ENCODE results near the gene TEX36. TPM values are rescaled to one million over a fixed set of nuclear protein-coding genes. Genes with fewer than 3 reads are reported as not detected.

TEX36 gene
- total and polyA plus RNA-seq, 2 of the 13 experiments (the other 11 are each of a cell fraction or from before 2014, with no cell fraction given) = not detected

DNA sequence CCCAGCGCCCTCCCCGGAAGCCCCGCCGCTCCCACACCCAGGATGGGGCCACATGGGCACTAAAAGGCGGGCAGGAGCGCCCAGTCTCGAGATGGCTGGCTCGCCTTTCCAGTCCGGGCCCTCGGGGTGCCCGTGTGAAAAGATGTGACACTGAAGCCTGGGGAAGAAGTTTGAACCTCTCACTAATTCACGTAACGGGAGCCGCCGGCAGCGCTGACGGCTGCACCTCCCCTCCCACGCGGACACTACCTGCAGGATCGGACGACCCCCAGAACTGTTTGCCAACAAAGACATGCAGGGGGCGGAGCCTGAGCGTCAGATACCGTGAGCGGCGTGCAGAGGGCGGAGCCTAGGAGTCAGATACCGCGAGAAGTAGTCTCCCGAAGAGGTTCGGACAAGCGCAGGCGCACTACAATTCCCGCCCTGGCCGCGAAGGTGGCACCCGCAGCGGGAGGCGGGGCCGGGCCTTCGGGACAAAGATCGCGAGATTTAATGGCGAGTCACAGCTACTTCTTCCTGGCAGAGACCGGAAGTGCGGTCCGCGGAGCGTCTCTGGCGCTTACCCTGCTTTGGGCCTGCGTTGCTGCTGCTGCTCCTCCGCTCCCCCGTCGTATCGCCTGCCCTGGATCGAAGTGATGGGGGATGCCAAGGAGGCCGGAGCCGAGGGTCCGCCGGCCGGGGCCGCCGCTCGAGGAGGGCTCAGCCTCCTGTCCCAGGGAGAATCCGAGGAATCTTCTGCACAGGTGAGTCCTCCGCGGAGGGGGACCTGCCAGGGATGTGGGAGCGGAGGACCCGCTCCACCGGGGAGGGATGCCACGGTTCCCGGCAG is 36.4 kb upstream of the TEX36 start, which contains the start of gene EDRF1 (continued):
- TF ChIP-seq, protein P1, sequence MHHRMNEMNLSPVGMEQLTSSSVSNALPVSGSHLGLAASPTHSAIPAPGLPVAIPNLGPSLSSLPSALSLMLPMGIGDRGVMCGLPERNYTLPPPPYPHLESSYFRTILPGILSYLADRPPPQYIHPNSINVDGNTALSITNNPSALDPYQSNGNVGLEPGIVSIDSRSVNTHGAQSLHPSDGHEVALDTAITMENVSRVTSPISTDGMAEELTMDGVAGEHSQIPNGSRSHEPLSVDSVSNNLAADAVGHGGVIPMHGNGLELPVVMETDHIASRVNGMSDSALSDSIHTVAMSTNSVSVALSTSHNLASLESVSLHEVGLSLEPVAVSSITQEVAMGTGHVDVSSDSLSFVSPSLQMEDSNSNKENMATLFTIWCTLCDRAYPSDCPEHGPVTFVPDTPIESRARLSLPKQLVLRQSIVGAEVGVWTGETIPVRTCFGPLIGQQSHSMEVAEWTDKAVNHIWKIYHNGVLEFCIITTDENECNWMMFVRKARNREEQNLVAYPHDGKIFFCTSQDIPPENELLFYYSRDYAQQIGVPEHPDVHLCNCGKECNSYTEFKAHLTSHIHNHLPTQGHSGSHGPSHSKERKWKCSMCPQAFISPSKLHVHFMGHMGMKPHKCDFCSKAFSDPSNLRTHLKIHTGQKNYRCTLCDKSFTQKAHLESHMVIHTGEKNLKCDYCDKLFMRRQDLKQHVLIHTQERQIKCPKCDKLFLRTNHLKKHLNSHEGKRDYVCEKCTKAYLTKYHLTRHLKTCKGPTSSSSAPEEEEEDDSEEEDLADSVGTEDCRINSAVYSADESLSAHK (CRISPR knock-in tag; IDR thresholded peaks at IDR 0.05; ENCODE audit: borderline replicate concordance) = no peak
- TF ChIP-seq, protein P2, sequence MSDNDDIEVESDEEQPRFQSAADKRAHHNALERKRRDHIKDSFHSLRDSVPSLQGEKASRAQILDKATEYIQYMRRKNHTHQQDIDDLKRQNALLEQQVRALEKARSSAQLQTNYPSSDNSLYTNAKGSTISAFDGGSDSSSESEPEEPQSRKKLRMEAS (IDR thresholded peaks at IDR 0.05) = peak; percentile 91
- TF ChIP-seq, protein P3, sequence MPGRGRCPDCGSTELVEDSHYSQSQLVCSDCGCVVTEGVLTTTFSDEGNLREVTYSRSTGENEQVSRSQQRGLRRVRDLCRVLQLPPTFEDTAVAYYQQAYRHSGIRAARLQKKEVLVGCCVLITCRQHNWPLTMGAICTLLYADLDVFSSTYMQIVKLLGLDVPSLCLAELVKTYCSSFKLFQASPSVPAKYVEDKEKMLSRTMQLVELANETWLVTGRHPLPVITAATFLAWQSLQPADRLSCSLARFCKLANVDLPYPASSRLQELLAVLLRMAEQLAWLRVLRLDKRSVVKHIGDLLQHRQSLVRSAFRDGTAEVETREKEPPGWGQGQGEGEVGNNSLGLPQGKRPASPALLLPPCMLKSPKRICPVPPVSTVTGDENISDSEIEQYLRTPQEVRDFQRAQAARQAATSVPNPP (CRISPR knock-in tag; IDR thresholded peaks at IDR 0.05) = 0 out of 2 replicates have a peak, but pooled peaks have one; percentile 18
- TF ChIP-seq ATF7-NPFF (CRISPR knock-in tag; IDR thresholded peaks at IDR 0.05; ENCODE audit: low read depth) (peak; percentile 76), ZNF562 (CRISPR knock-in tag; IDR thresholded peaks at IDR 0.05; ENCODE audit: borderline replicate concordance) (peak; percentile 48; the same call in 1 of the 2 replicates), PHF20 (CRISPR knock-in tag; IDR thresholded peaks at IDR 0.05) (peak; percentile 85), ZNF878 (CRISPR knock-in tag; IDR thresholded peaks at IDR 0.05) (no peak), NPAS2 (CRISPR knock-in tag; IDR thresholded peaks at IDR 0.05; ENCODE audit: borderline replicate concordance) (no peak), ZNF253 (CRISPR knock-in tag; IDR thresholded peaks at IDR 0.05; ENCODE audit: borderline replicate concordance) (peak; percentile 81), ZNF431 (CRISPR knock-in tag; IDR thresholded peaks at IDR 0.05; ENCODE audit: borderline replicate concordance, low read depth) (no peak), ZNF747 (CRISPR knock-in tag; IDR thresholded peaks at IDR 0.05; ENCODE audit: borderline replicate concordance) (peak; percentile 93; the same call in 1 of the 2 replicates)
- TF ChIP-seq, protein P4, sequence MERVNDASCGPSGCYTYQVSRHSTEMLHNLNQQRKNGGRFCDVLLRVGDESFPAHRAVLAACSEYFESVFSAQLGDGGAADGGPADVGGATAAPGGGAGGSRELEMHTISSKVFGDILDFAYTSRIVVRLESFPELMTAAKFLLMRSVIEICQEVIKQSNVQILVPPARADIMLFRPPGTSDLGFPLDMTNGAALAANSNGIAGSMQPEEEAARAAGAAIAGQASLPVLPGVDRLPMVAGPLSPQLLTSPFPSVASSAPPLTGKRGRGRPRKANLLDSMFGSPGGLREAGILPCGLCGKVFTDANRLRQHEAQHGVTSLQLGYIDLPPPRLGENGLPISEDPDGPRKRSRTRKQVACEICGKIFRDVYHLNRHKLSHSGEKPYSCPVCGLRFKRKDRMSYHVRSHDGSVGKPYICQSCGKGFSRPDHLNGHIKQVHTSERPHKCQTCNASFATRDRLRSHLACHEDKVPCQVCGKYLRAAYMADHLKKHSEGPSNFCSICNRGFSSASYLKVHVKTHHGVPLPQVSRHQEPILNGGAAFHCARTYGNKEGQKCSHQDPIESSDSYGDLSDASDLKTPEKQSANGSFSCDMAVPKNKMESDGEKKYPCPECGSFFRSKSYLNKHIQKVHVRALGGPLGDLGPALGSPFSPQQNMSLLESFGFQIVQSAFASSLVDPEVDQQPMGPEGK (CRISPR knock-in tag; IDR thresholded peaks at IDR 0.05) = peak; percentile 96
- TF ChIP-seq, protein P5, sequence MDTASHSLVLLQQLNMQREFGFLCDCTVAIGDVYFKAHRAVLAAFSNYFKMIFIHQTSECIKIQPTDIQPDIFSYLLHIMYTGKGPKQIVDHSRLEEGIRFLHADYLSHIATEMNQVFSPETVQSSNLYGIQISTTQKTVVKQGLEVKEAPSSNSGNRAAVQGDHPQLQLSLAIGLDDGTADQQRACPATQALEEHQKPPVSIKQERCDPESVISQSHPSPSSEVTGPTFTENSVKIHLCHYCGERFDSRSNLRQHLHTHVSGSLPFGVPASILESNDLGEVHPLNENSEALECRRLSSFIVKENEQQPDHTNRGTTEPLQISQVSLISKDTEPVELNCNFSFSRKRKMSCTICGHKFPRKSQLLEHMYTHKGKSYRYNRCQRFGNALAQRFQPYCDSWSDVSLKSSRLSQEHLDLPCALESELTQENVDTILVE (CRISPR knock-in tag; IDR thresholded peaks at IDR 0.05) = 0 out of 2 replicates have a peak, but pooled peaks have one; percentile 22
- TF ChIP-seq, protein P6, sequence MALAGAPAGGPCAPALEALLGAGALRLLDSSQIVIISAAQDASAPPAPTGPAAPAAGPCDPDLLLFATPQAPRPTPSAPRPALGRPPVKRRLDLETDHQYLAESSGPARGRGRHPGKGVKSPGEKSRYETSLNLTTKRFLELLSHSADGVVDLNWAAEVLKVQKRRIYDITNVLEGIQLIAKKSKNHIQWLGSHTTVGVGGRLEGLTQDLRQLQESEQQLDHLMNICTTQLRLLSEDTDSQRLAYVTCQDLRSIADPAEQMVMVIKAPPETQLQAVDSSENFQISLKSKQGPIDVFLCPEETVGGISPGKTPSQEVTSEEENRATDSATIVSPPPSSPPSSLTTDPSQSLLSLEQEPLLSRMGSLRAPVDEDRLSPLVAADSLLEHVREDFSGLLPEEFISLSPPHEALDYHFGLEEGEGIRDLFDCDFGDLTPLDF (CRISPR knock-in tag; IDR thresholded peaks at IDR 0.05) = peak; percentile 98
- TF ChIP-seq, protein P7, sequence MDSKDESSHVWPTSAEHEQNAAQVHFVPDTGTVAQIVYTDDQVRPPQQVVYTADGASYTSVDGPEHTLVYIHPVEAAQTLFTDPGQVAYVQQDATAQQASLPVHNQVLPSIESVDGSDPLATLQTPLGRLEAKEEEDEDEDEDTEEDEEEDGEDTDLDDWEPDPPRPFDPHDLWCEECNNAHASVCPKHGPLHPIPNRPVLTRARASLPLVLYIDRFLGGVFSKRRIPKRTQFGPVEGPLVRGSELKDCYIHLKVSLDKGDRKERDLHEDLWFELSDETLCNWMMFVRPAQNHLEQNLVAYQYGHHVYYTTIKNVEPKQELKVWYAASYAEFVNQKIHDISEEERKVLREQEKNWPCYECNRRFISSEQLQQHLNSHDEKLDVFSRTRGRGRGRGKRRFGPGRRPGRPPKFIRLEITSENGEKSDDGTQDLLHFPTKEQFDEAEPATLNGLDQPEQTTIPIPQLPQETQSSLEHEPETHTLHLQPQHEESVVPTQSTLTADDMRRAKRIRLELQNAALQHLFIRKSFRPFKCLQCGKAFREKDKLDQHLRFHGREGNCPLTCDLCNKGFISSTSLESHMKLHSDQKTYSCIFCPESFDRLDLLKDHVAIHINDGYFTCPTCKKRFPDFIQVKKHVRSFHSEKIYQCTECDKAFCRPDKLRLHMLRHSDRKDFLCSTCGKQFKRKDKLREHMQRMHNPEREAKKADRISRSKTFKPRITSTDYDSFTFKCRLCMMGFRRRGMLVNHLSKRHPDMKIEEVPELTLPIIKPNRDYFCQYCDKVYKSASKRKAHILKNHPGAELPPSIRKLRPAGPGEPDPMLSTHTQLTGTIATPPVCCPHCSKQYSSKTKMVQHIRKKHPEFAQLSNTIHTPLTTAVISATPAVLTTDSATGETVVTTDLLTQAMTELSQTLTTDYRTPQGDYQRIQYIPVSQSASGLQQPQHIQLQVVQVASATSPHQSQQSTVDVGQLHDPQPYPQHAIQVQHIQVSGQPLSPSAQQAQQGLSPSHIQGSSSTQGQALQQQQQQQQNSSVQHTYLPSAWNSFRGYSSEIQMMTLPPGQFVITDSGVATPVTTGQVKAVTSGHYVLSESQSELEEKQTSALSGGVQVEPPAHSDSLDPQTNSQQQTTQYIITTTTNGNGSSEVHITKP (CRISPR knock-in tag; IDR thresholded peaks at IDR 0.05; ENCODE audit: low read depth) = peak; percentile 44; the same call in 1 of the 2 replicates

Measured in HepG2 (cell line).